ENCODE measurements around the gene POU4F2.
"Not testable (repeated sequence)": the region's sequence is repeated elsewhere in the genome, so short reads cannot be mapped to it uniquely, and the experiment has no call there.

POU4F2 gene

GRCh38 chr4:146654687-146655520 is 16.2 kb downstream of the POU4F2 start:
- TF ChIP-seq Cebpa-rat (IDR thresholded peaks at IDR 0.05) = no peak
- no peaks in the 10 kb centered on the region for H3K27me3 ChIP-seq

GRCh38 chr4:146655521-146655856 is 16.8 kb downstream of the POU4F2 start:
- Histone ChIP-seq H3K9me3 (no peaks in the 10 kb centered on the region), H3K27ac (no peak overlapping the region), H3K27me3 (no peaks in the 10 kb centered on the region), H3K4me2 (no peak overlapping the region), H3K4me3 (no peak overlapping the region), H3K9ac (no peak overlapping the region), H3K4me1 (no peaks in the 10 kb centered on the region), H4K20me1 (no peaks in the 10 kb centered on the region), H3K36me3 (no peaks in the 10 kb centered on the region)
- TF ChIP-seq Cebpa-rat (IDR thresholded peaks at IDR 0.05) = no peak

More at GRCh38 chr4:146654687-146655520, 16.2 kb downstream of the POU4F2 start:
- H3K4me1 ChIP-seq = no peaks in the 10 kb centered on the region
- no peak overlapping the region for H3K4me3 ChIP-seq
- H4K20me1 ChIP-seq = no peaks in the 10 kb centered on the region
- H3K4me2 ChIP-seq = no peak overlapping the region
- no peaks in the 10 kb centered on the region for H3K9me3 ChIP-seq
- no peak overlapping the region for H3K9ac ChIP-seq
- H3K36me3 ChIP-seq = no peaks in the 10 kb centered on the region
- H3K27ac ChIP-seq = no peak overlapping the region

- Histone ChIP-seq H3K9ac (no peak overlapping the region), H3K27me3 (no peaks in the 10 kb centered on the region)
Measured at GRCh38 chr4:146661367-146661766, 22.7 kb downstream of the POU4F2 start.

GRCh38 chr4:146663968-146664311 is 25.2 kb downstream of the POU4F2 start:
- not testable (repeated sequence) for H3K9me3 ChIP-seq, H4K20me1 ChIP-seq, H3K4me2 ChIP-seq, H3K4me3 ChIP-seq, H3K9ac ChIP-seq, H3K27me3 ChIP-seq, H3K36me3 ChIP-seq, H3K4me1 ChIP-seq, H3K27ac ChIP-seq

More at GRCh38 chr4:146661367-146661766, 22.7 kb downstream of the POU4F2 start:
- no peaks in the 10 kb centered on the region for H4K20me1 ChIP-seq
- H3K4me3 ChIP-seq = no peak overlapping the region
- H3K27ac ChIP-seq = no peak overlapping the region
- no peak for TF ChIP-seq Cebpa-rat (IDR thresholded peaks at IDR 0.05)
- H3K4me2 ChIP-seq = no peak overlapping the region
- H3K9me3 ChIP-seq = peaks cover 3% of the 10 kb centered on the region; the same call in 1 of the 2 replicates
- H3K4me1 ChIP-seq = no peaks in the 10 kb centered on the region
- H3K36me3 ChIP-seq = no peaks in the 10 kb centered on the region

- Histone ChIP-seq H3K36me3 (no peaks in the 10 kb centered on the region), H3K9me3 (no peaks in the 10 kb centered on the region), H3K4me1 (no peaks in the 10 kb centered on the region), H3K4me3 (no peak overlapping the region), H4K20me1 (no peaks in the 10 kb centered on the region), H3K27me3 (no peaks in the 10 kb centered on the region), H3K9ac (no peak overlapping the region), H3K27ac (no peak overlapping the region), H3K4me2 (no peak overlapping the region)
- no peak for TF ChIP-seq Cebpa-rat (IDR thresholded peaks at IDR 0.05)
Measured at GRCh38 chr4:146674829-146675570, 36.3 kb downstream of the POU4F2 start.

All from BLaER1 (cell line).